ENCODE measurements around the gene DNPH1. TPM values are rescaled to one million over a fixed set of nuclear protein-coding genes. Genes with fewer than 3 reads are reported as not detected.
A peak's percentile ranks its signal among the peaks of the same experiment; 100 is the strongest.

DNPH1 gene
- total RNA-seq, result 10 to 100 TPM; 68.2 to 68.3 TPM
- 80.0 TPM for polyA plus RNA-seq

GRCh38 chr6:43228951-43229802 lies at the start of gene DNPH1:
Gene DNPH1 (minus strand): TSS chr6:43229481. CDS start chr6:43229456, 25 bp downstream.
- CTCF ChIA-PET, result interaction anchor here (0.6 to 2.9 kb wide), 46 partner anchors 9 to 437 kb away, joined by 3 to 26 read pairs (median 4); partner anchors contain the start of genes ABCC10, CRIP3, CUL9 and TTBK1
- H3K4me3 Mint-ChIP-seq, result peak within 1 kb of the TSS; percentile 85 to 93 (median 90)
- peaks cover 30% of the 10 kb centered on the region for H3K4me1 ChIP-seq (ENCODE audit: insufficient read depth, low read length)

GRCh38 chr6:43278524-43279078 lies 49.3 kb upstream of the DNPH1 start:
- Histone ChIP-seq H3K4me1 (ENCODE audit: insufficient read depth, low read length) (peaks cover 11% of the 10 kb centered on the region), H3K27ac (ENCODE audit: low read depth, low read length) (no peak overlapping the region), H3K9me3 (ENCODE audit: low read length) (no peaks in the 10 kb centered on the region), H3K4me3 (ENCODE audit: low read length) (no peak overlapping the region), H3K27me3 (ENCODE audit: insufficient read depth, low read length, poor library complexity, severe bottlenecking) (peaks cover 18% of the 10 kb centered on the region), H3K36me3 (ENCODE audit: insufficient read depth, low read length) (no peaks in the 10 kb centered on the region)
- H3K9me3 Mint-ChIP-seq, result no peaks in the 10 kb centered on the region
- ChIA-PET CTCF (no interaction called here), POLR2A (no interaction called here)
- H3K4me3 Mint-ChIP-seq, result no peak overlapping the region
- H3K27me3 Mint-ChIP-seq, result peaks cover 15 to 57% of the 10 kb centered on the region in 2 donors
- DNase-seq, result no peak
- H3K4me1 Mint-ChIP-seq, result peaks cover 6 to 19% (median 8%) of the 10 kb centered on the region in 3 donors
- peak overlapping the region in 3 of 8 donors; percentile 55 to 87 (median 82) for H3K27ac Mint-ChIP-seq
- peaks cover 0 to 2% (median 0%) of the 10 kb centered on the region in 3 donors for H3K36me3 Mint-ChIP-seq

More at GRCh38 chr6:43228951-43229802, at the start of gene DNPH1:
- Histone ChIP-seq H3K36me3 (ENCODE audit: insufficient read depth, low read length) (no peaks in the 10 kb centered on the region), H3K27me3 (ENCODE audit: insufficient read depth, low read length, poor library complexity, severe bottlenecking) (no peaks in the 10 kb centered on the region), H3K9me3 (ENCODE audit: low read length) (no peaks in the 10 kb centered on the region), H3K27ac (ENCODE audit: low read depth, low read length) (peak within 1 kb of the TSS; percentile 53), H3K4me3 (ENCODE audit: low read length) (peak within 1 kb of the TSS; percentile 62)
- peak; percentile 68 to 83 (median 75) for DNase-seq
- peaks cover 24 to 44% (median 39%) of the 10 kb centered on the region in 3 donors for H3K4me1 Mint-ChIP-seq
- POLR2A ChIA-PET, result interaction anchor here (0.5 to 1.6 kb wide), 8 partner anchors 9 to 299 kb away, joined by 3 to 9 read pairs (median 4); no protein-coding TSS in a partner anchor
- H3K36me3 Mint-ChIP-seq, result peaks cover 0 to 8% (median 0%) of the 10 kb centered on the region in 3 donors
- peak within 1 kb of the TSS; percentile 85 to 97 (median 94) for H3K27ac Mint-ChIP-seq
- peaks cover 3 to 12% of the 10 kb centered on the region in 2 donors for H3K27me3 Mint-ChIP-seq
- no peaks in the 10 kb centered on the region for H3K9me3 Mint-ChIP-seq

- Histone ChIP-seq H3K36me3 (ENCODE audit: insufficient read depth, low read length) (no peaks in the 10 kb centered on the region), H3K27ac (ENCODE audit: low read depth, low read length) (no peak overlapping the region), H3K27me3 (ENCODE audit: insufficient read depth, low read length, poor library complexity, severe bottlenecking) (peaks cover 18% of the 10 kb centered on the region), H3K4me1 (ENCODE audit: insufficient read depth, low read length) (peaks cover 11% of the 10 kb centered on the region), H3K4me3 (ENCODE audit: low read length) (no peak overlapping the region), H3K9me3 (ENCODE audit: low read length) (no peaks in the 10 kb centered on the region)
- Mint-ChIP-seq H3K4me1 (peaks cover 6 to 19% (median 8%) of the 10 kb centered on the region in 3 donors), H3K9me3 (no peaks in the 10 kb centered on the region), H3K27me3 (peaks cover 15 to 57% of the 10 kb centered on the region in 2 donors), H3K27ac (peak overlapping the region in 2 of 8 donors; percentile 22 to 36), H3K4me3 (peak overlapping the region in 2 of 7 donors; percentile 20 to 56), H3K36me3 (peaks cover 0 to 2% (median 0%) of the 10 kb centered on the region in 3 donors)
- ChIA-PET CTCF (no interaction called here), POLR2A (no interaction called here)
- no peak for DNase-seq
These were observed 48.6 kb upstream of the DNPH1 start for GRCh38 chr6:43277643-43278523.

- Mint-ChIP-seq H3K36me3 (peaks cover 0 to 2% (median 0%) of the 10 kb centered on the region in 3 donors), H3K27ac (no peak overlapping the region), H3K9me3 (no peaks in the 10 kb centered on the region), H3K4me3 (peak overlapping the region in 2 of 7 donors; percentile 49 to 76), H3K4me1 (peaks cover 6 to 19% (median 8%) of the 10 kb centered on the region in 3 donors), H3K27me3 (peaks cover 15 to 55% of the 10 kb centered on the region in 2 donors)
- no peak overlapping the region for H3K4me3 ChIP-seq (ENCODE audit: low read length)
- H3K27ac ChIP-seq (ENCODE audit: low read depth, low read length), result no peak overlapping the region
- ChIA-PET CTCF (no interaction called here), POLR2A (no interaction called here)
- H3K4me1 ChIP-seq (ENCODE audit: insufficient read depth, low read length), result peaks cover 11% of the 10 kb centered on the region
- no peaks in the 10 kb centered on the region for H3K36me3 ChIP-seq (ENCODE audit: insufficient read depth, low read length)
- peaks cover 18% of the 10 kb centered on the region for H3K27me3 ChIP-seq (ENCODE audit: insufficient read depth, low read length, poor library complexity, severe bottlenecking)
- H3K9me3 ChIP-seq (ENCODE audit: low read length), result no peaks in the 10 kb centered on the region
- no peak for DNase-seq
These were observed 48.0 kb upstream of the DNPH1 start for GRCh38 chr6:43277306-43277642.

- Histone ChIP-seq H3K4me3 (ENCODE audit: low read length) (peak overlapping the region; percentile 66), H3K27ac (ENCODE audit: low read depth, low read length) (no peak overlapping the region), H3K4me1 (ENCODE audit: insufficient read depth, low read length) (peaks cover 11% of the 10 kb centered on the region), H3K9me3 (ENCODE audit: low read length) (no peaks in the 10 kb centered on the region), H3K36me3 (ENCODE audit: insufficient read depth, low read length) (no peaks in the 10 kb centered on the region), H3K27me3 (ENCODE audit: insufficient read depth, low read length, poor library complexity, severe bottlenecking) (peaks cover 18% of the 10 kb centered on the region)
- Mint-ChIP-seq H3K27me3 (peaks cover 15 to 53% of the 10 kb centered on the region in 2 donors), H3K27ac (peak overlapping the region in 3 of 8 donors; percentile 17 to 77 (median 40)), H3K36me3 (peaks cover 0 to 2% (median 0%) of the 10 kb centered on the region in 3 donors), H3K9me3 (no peaks in the 10 kb centered on the region), H3K4me3 (peak overlapping the region in 6 of 7 donors; percentile 15 to 76 (median 50)), H3K4me1 (peaks cover 6 to 19% (median 7%) of the 10 kb centered on the region in 3 donors)
- ChIA-PET CTCF (no interaction called here), POLR2A (interaction anchor here (1.3 kb wide), 1 partner anchor 10 kb away, joined by 3 read pairs; no protein-coding TSS in a partner anchor)
- DNase-seq, result no peak
These were observed 47.5 kb upstream of the DNPH1 start for GRCh38 chr6:43276577-43277305.

- Mint-ChIP-seq H3K27me3 (peaks cover 15 to 47% of the 10 kb centered on the region in 2 donors), H3K4me1 (peaks cover 6 to 19% (median 7%) of the 10 kb centered on the region in 3 donors), H3K4me3 (peak overlapping the region; percentile 64 to 85 (median 80)), H3K36me3 (no peaks in the 10 kb centered on the region), H3K9me3 (no peaks in the 10 kb centered on the region), H3K27ac (peak overlapping the region in 7 of 8 donors; percentile 9 to 66 (median 18))
- H3K27me3 ChIP-seq (ENCODE audit: insufficient read depth, low read length, poor library complexity, severe bottlenecking), result peaks cover 18% of the 10 kb centered on the region
- H3K4me3 ChIP-seq (ENCODE audit: low read length), result peak overlapping the region; percentile 66
- POLR2A ChIA-PET, result interaction anchor here (0.6 to 1.3 kb wide), 3 partner anchors 11 to 119 kb away, joined by 3 to 5 read pairs (median 3); no protein-coding TSS in a partner anchor
- peaks cover 11% of the 10 kb centered on the region for H3K4me1 ChIP-seq (ENCODE audit: insufficient read depth, low read length)
- H3K9me3 ChIP-seq (ENCODE audit: low read length), result no peaks in the 10 kb centered on the region
- H3K36me3 ChIP-seq (ENCODE audit: insufficient read depth, low read length), result no peaks in the 10 kb centered on the region
- no peak overlapping the region for H3K27ac ChIP-seq (ENCODE audit: low read depth, low read length)
- CTCF ChIA-PET, result interaction anchor here (1.1 kb wide), 1 partner anchor 122 kb away, joined by 3 read pairs; no protein-coding TSS in a partner anchor
- DNase-seq, result peak in 3 of 5 donors; percentile 41 to 63 (median 59)
These were observed 46.7 kb upstream of the DNPH1 start for GRCh38 chr6:43275801-43276576.
